ENCODE measurements around the gene OCEL1.
A peak's percentile ranks its signal among the peaks of the same experiment; 100 is the strongest.

The OCEL1 gene

GRCh38 chr19:17235300-17235970 lies 9.4 kb downstream of the OCEL1 start (continued):
- TF ChIP-seq ZSCAN5A (tag by site-specific recombination; IDR thresholded peaks at IDR 0.05) = no peak
- no peak; the same call in 1 of the 2 replicates for TF ChIP-seq ZNF785 (tag by site-specific recombination; IDR thresholded peaks at IDR 0.05)
- no peak for TF ChIP-seq ZNF529 (tag by site-specific recombination; IDR thresholded peaks at IDR 0.05; ENCODE audit: insufficient replicate concordance)
- TF ChIP-seq ZBTB44 (tag by site-specific recombination; IDR thresholded peaks at IDR 0.05) = 0 out of 2 replicates have a peak, but pooled peaks have one; percentile 45
- TF ChIP-seq MEIS1 (CRISPR knock-in tag; IDR thresholded peaks at IDR 0.05; ENCODE audit: borderline replicate concordance) = no peak
- peak; percentile 43; the same call in 1 of the 2 replicates for TF ChIP-seq ZNF600 (tag by site-specific recombination; IDR thresholded peaks at IDR 0.05)
- TF ChIP-seq ZNF394 (tag by site-specific recombination; IDR thresholded peaks at IDR 0.05; ENCODE audit: borderline replicate concordance) = no peak
- TF ChIP-seq ZNF704 (tag by site-specific recombination; IDR thresholded peaks at IDR 0.05) = no peak
- TF ChIP-seq KLF9 (tag by site-specific recombination; IDR thresholded peaks at IDR 0.05; ENCODE audit: low read depth) = no peak
- TF ChIP-seq MZF1 (tag by site-specific recombination; IDR thresholded peaks at IDR 0.05; ENCODE audit: borderline replicate concordance) = no peak
- no peak for TF ChIP-seq ZFP69B (tag by site-specific recombination; IDR thresholded peaks at IDR 0.05)
- no peak for TF ChIP-seq ZNF624 (tag by site-specific recombination; IDR thresholded peaks at IDR 0.05)
- TF ChIP-seq ZNF514 (tag by site-specific recombination; IDR thresholded peaks at IDR 0.05) = no peak
- no peak for TF ChIP-seq KLF8 (tag by site-specific recombination; IDR thresholded peaks at IDR 0.05)
- TF ChIP-seq MYNN (tag by site-specific recombination; IDR thresholded peaks at IDR 0.05; ENCODE audit: borderline replicate concordance) = no peak
- TF ChIP-seq ZNF48 (tag by site-specific recombination; IDR thresholded peaks at IDR 0.05) = no peak
- no peak for TF ChIP-seq ZNF670 (tag by site-specific recombination; IDR thresholded peaks at IDR 0.05; ENCODE audit: low read depth)
- no peak for TF ChIP-seq PRDM1 (tag by site-specific recombination; IDR thresholded peaks at IDR 0.05)
- TF ChIP-seq ZNF354C (tag by site-specific recombination; IDR thresholded peaks at IDR 0.05; ENCODE audit: borderline replicate concordance, low read depth) = no peak
- TF ChIP-seq ZNF112 (tag by site-specific recombination; IDR thresholded peaks at IDR 0.05) = no peak
- TF ChIP-seq ZNF433 (tag by site-specific recombination; IDR thresholded peaks at IDR 0.05; ENCODE audit: low read depth) = no peak
- TF ChIP-seq ZNF596 (tag by site-specific recombination; IDR thresholded peaks at IDR 0.05) = peak; percentile 43; the same call in 1 of the 2 replicates
- TF ChIP-seq ZNF549 (tag by site-specific recombination; IDR thresholded peaks at IDR 0.05) = no peak
- TF ChIP-seq ZBTB8A (tag by site-specific recombination; IDR thresholded peaks at IDR 0.05) = peak; percentile 66
- peak; percentile 31; the same call in 1 of the 2 replicates for TF ChIP-seq ZNF692 (tag by site-specific recombination; IDR thresholded peaks at IDR 0.05)
- TF ChIP-seq REPIN1 (tag by site-specific recombination; IDR thresholded peaks at IDR 0.05; ENCODE audit: low read depth) = no peak
- no peak for TF ChIP-seq KLF16 (tag by site-specific recombination; IDR thresholded peaks at IDR 0.05)
- no peak for TF ChIP-seq KLF7 (tag by site-specific recombination; IDR thresholded peaks at IDR 0.05; ENCODE audit: borderline replicate concordance)
- TF ChIP-seq ZFHX2 (tag by site-specific recombination; conservative IDR thresholded peaks at IDR 0.05) = peak; percentile 59
- TF ChIP-seq ZSCAN30 (tag by site-specific recombination; IDR thresholded peaks at IDR 0.05) = peak; percentile 72
- TF ChIP-seq ZFP37 (tag by site-specific recombination; IDR thresholded peaks at IDR 0.05) = no peak
- no peak for TF ChIP-seq ZBTB1 (tag by site-specific recombination; IDR thresholded peaks at IDR 0.05)
- no peak for TF ChIP-seq ZNF248 (tag by site-specific recombination; IDR thresholded peaks at IDR 0.05)
- TF ChIP-seq EGR2 (tag by site-specific recombination; IDR thresholded peaks at IDR 0.05; ENCODE audit: low read depth) = no peak
- TF ChIP-seq ZNF138 (tag by site-specific recombination; IDR thresholded peaks at IDR 0.05; ENCODE audit: borderline replicate concordance) = no peak
- no peak for TF ChIP-seq ZNF391 (tag by site-specific recombination; IDR thresholded peaks at IDR 0.05; ENCODE audit: borderline replicate concordance, low read depth)
- TF ChIP-seq KLF10 (tag by site-specific recombination; IDR thresholded peaks at IDR 0.05) = peak; percentile 64

All from HEK293 (cell line).